ENCODE results near the gene PCGF1.
"Not testable (repeated sequence)": the region's sequence is repeated elsewhere in the genome, so short reads cannot be mapped to it uniquely, and the experiment has no call there.

The PCGF1 gene

GRCh38 chr2:74498500-74499266 lies 8.8 kb downstream of the PCGF1 start:
- DNase-seq: peak; percentile 44 to 68 (median 64)

- DNase-seq: peak in 3 of 4 experiments; percentile 25 to 51 (median 36)
These were observed 9.6 kb downstream of the PCGF1 start for GRCh38 chr2:74497777-74498499.

- DNase-seq: no peak
These were observed 10.3 kb downstream of the PCGF1 start for GRCh38 chr2:74496997-74497776.

- no peak for DNase-seq
These were observed 12.1 kb downstream of the PCGF1 start for GRCh38 chr2:74495440-74495839.

GRCh38 chr2:74493546-74493945 lies 13.9 kb downstream of the PCGF1 start:
- DNase-seq: no peak

GRCh38 chr2:74491648-74492544 lies 15.6 kb downstream of the PCGF1 start:
- DNase-seq: no peak

- no peak for DNase-seq
These were observed 17.6 kb downstream of the PCGF1 start for GRCh38 chr2:74489906-74490305.

- DNase-seq: no peak
These were observed 18.6 kb downstream of the PCGF1 start for GRCh38 chr2:74488643-74489481.

GRCh38 chr2:74486141-74486540 lies 21.4 kb downstream of the PCGF1 start:
- DNase-seq: no peak

- not testable (repeated sequence) for DNase-seq
These were observed 23.8 kb downstream of the PCGF1 start for GRCh38 chr2:74483675-74484164.

GRCh38 chr2:74482801-74483674 lies 24.5 kb downstream of the PCGF1 start, which contains the start of the genes CCDC142 and TTC31:
CCDC142 (minus strand) TSS chr2:74482998; CDS start chr2:74482837, 161 bp downstream.
TTC31 (plus strand) TSS chr2:74483081; CDS start chr2:74483096, 15 bp downstream.
- peak; percentile 96 to 97 (median 97) for DNase-seq

- peak in 3 of 4 experiments; percentile 67 to 82 (median 77) for DNase-seq
These were observed 25.3 kb downstream of the PCGF1 start for GRCh38 chr2:74481961-74482800.

GRCh38 chr2:74481431-74481830 lies 26.1 kb downstream of the PCGF1 start:
- peak; percentile 52 to 77 (median 74) for DNase-seq

GRCh38 chr2:74474899-74475298 lies 32.6 kb downstream of the PCGF1 start:
- DNase-seq: peak in 1 of 4 experiments; percentile 19

GRCh38 chr2:74474481-74474880 lies 33.0 kb downstream of the PCGF1 start:
- DNase-seq: no peak

- no peak for DNase-seq
These were observed 34.6 kb downstream of the PCGF1 start for GRCh38 chr2:74472945-74473258.

- peak; percentile 96 to 98 (median 96) for DNase-seq
These were observed 35.2 kb downstream of the PCGF1 start, which contains the start of gene MRPL53 for GRCh38 chr2:74472086-74472944. MRPL53 (minus strand) TSS chr2:74472680; CDS start chr2:74472660, 20 bp downstream.

Measured in suppressor macrophage (primary cell).